Stimulated activated CD4-positive, alpha-beta T cell treated with anti-CD3 and anti-CD28 coated beads, Interleukin-12 subunit alpha, Interleukin-12 subunit beta, amount 100 ng/mL, for 24 hours (primary cell): Measurements from ENCODE around the gene APBB2.

Source experiments
- DNase-seq, 2 experiments: peaks; one replicate each; pipeline ENCODE4 v3.0.0-alpha.2; 2020; ENCODE audit warnings: low read depth in 2 of 2

The APBB2 gene

DNA sequence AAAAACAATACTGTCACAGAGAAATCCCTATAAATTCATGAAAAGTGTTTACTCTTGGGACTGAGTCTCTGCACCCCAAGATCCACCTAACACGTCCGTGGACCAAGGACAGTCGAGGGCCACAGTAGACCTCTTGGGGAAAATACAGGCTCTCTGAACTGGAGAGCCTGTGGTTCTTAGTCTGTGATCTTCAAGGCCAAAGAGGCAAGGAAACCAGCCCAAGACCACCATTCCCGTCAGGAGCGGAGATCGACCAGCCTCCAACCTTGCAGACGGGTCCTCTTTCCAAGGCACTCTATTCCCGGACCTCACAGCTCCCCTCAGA, 1.6 kb upstream of the APBB2 start:
- DNase-seq = no peak

GRCh38 chr4:41215155-41215554, 813 bp upstream of the APBB2 start:
- DNase-seq = no peak

GRCh38 chr4:41214825-41215146, 444 bp upstream of the APBB2 start:
- no peak for DNase-seq

DNA sequence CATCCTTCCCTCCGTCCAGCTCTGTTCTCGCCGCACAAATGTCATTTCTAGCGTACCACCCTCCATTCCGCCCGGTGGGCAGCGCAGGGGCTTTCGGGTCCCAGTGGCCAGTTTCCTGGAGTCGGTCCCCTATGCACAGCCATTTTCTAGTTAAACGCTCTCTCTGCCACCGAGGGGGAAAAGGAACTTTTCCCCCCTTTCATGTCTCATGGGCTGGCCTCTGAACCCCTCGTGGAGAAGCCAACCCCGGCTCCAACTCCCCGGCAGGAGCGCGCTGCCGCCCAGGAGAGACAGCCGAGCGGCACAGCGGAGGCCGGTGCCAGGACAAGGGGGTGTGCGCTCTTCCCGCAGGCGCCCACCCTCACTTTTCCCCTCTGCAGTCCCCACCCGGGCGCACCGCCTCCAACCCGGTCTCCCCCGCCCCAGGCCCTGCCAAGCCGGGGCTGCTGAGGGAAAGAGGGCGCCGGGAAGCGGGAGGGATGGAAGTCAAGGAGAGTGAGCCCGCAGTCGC, 662 bp downstream of the APBB2 start:
- DNase-seq = no peak

DNA sequence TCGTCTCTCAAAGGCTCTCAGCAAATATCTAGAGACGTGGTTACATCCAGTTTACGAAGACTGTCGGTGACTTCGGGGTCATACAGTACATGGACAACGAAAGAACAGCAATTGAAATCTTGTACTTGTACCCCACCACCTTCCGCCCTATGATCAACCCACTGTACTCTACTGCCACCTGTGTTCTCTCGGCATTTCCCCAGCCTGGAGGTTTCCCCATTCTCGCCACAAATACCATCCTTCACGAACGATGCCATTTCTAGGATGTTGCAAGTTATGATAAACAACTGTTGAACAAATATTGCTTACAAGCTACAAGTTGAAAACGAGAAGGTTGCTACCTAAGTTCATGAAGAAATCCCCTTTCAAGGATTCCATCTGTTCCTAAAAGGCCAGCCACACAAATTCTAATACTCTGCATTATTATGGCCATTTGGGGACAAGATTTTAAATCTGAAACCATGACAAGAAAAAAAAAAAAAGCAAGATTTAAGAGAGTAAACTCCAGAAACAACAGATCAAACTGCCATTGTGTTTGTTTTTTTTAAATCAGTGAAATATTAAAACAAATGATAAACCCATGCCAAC, 1.6 kb downstream of the APBB2 start:
- no peak for DNase-seq

- DNase-seq = no peak
Measured at GRCh38 chr4:41211951-41212615, 2.3 kb downstream of the APBB2 start.

DNA sequence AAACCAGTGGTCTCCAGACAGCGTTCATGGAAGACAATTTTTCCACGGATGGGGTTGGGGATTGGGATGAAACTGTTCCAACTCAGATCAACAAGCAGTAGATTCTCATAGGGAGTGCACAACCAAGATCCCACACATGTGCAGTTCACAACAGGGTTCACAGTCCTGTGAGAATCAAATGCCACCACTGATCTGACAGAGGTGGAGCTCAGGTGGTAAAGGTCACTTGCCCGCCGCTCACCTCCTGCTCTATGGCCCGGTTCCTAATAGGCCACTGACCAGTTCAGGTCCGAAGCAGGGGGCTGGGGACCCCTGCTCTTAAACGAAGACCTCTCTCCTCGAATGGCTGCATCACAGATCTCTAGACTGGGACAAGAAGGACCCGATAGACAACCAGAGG, 4.4 kb downstream of the APBB2 start:
- no peak for DNase-seq

DNA sequence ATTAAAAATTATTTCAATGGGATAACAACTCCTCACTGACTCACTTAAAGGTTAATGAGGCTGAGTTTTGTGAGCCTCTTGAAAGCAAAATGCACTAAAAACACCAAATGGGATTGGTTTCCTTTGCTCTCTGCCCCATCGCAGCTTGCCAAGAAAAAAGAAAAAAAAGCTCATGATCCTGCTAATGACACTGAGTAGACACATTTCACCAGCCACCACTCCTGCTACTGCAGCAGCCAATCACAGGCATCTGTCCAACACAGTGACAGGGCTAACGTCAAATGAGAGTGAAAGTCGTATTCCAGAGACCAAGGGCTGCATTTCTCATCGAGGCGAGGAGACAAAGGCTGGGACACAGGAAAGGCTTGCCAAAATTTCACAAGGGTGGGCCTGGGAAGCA, 5.2 kb downstream of the APBB2 start:
- DNase-seq = no peak

GRCh38 chr4:41207291-41207831, 7.0 kb downstream of the APBB2 start:
- no peak for DNase-seq

DNA sequence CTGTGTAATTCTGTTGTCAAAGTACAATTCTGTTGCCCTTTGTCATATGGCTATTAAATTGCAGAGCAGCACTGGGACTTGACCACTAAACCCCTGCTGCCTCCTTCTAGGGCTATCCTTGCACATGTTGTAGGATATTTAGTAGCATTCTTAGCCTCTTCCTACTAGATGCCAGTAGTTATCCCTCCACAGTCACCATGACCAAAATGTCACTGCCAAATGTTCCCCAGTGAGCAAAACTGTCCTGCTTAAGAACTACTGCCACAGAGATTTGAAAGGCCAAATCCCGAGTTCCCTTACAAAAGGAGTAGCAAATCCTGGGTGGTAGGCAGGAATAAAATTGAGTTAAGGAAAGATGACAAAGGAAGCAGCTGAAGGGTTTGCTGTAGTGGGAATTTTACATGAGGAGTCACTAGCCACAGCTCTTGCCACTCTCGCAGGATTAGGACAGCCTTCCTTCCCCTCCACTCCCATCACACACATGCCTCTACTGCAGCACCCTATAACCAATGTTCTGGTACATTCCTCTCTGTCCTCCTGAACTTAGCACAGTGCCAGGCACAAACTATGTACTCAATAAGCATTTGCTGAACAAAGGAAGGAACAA, 8.4 kb downstream of the APBB2 start:
- DNase-seq = no peak

- DNase-seq = no peak
Measured at GRCh38 chr4:41205130-41205529, 9.2 kb downstream of the APBB2 start.

GRCh38 chr4:41204400-41204978, 9.9 kb downstream of the APBB2 start:
- DNase-seq = no peak

DNA sequence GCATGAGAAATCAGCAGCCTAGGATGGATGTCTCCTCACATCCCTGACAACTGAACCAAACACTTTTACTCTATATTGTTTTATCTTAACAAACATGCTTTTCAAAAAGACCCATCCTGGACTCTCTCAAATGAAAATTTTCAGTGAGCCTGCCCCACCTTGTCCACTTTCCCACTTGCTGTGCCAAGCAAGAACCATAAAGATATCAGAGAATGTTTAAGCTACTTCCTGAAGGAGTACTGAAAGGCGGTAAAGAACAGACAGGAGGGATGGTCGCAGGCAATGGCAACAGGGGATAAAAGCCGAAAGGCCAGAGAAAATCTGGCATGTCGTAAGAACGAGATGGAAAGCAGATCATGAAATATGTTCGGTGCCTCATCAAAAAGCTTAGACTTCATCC, 10.5 kb downstream of the APBB2 start:
- DNase-seq = no peak

- DNase-seq = no peak
Measured at GRCh38 chr4:41202820-41203568, 11.3 kb downstream of the APBB2 start.

DNA sequence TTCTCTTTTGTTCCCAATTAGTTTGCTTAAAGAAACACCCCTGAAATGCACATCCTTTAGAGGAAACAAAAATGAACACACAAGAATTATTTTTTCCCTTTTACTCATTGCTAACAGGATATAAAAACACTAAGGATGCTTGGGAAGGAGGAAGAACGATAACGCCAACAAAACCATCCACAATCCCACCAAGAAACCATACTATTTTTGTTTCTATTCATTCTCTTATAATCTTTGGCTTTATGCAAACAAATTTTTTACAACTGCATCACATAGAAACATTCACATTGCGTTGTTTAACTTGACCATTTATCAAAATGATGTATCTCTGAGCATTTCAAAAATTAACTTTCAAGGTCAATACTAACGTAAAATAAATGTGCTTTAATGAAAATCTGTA, 12.0 kb downstream of the APBB2 start:
- DNase-seq = no peak

GRCh38 chr4:41200486-41201017, 13.8 kb downstream of the APBB2 start:
- no peak for DNase-seq

DNA sequence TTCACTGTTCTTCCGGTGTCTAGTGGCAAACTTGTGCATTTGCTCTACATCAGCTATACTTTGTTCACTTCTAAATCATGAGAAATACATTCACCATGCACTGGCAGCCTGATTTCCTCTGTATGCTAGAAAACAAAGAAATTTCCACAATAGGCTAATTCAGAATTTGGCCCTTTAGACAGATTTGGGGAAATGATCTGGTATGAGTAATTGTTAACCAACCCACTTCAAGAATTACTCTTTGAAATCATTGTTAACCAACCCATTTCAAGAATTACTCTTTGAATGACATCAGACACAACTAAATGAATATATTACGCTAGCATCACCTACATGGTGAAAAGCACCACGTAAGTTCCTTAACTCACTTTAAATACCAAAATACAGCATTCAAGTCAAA, 14.6 kb downstream of the APBB2 start:
- no peak for DNase-seq

GRCh38 chr4:41197996-41198395, 16.3 kb downstream of the APBB2 start:
- DNase-seq = no peak

DNA sequence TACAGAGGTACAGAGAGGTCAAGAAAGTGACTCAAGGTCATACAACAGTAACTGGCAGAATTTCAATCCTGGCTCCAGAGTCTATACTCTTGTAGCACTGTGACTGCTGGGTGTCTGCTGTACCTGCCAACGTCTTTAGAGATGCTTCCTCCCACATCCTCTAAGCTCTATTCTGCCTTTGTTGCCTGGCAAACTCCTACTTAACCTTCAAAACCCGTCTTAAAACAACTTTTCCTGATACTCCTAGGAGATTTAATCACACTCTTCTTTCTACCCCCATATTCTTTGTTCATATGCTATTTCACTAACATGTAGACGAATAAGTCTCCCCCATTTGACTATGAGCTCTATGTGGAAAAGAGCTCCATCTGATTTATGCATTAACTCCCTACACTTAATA, 16.8 kb downstream of the APBB2 start:
- no peak for DNase-seq

DNA sequence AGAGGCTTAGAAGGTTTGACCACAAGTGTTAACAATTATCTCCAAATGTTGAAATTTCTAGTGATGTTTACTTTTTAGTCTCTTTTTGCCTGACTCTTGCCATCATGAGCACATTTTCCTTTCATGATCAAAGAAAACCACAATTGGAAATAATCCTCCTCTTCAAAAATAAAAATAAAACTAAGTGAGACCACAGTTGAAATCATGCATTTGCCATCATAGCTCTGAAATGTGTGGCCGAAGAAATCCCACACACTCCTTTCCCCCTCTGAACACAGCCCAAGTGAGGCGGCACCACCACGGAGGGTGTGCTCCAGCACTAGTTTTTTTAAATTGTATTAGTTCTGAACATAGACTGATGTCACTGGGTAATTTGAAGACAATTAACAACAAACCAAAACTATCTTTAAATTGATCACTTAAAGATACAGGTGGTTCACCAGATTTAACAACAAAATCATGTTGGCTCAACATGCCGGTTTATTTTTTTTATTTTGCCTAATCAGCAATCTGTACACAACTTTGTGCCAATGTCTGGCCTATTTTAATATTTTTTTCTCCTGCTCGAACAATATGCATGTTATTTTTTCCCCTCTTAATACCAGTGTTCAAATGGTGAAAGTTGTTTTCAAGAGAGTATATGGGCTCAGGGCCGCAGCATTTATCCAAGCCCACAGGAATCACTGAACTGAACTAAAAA, 17.6 kb downstream of the APBB2 start:
- no peak for DNase-seq

- DNase-seq = no peak
Measured at GRCh38 chr4:41192136-41192535, 22.2 kb downstream of the APBB2 start.
